ENCODE results near the gene CIAO1.
"Not testable (repeated sequence)": the region's sequence is repeated elsewhere in the genome, so short reads cannot be mapped to it uniquely, and the experiment has no call there.

Gene CIAO1

DNA sequence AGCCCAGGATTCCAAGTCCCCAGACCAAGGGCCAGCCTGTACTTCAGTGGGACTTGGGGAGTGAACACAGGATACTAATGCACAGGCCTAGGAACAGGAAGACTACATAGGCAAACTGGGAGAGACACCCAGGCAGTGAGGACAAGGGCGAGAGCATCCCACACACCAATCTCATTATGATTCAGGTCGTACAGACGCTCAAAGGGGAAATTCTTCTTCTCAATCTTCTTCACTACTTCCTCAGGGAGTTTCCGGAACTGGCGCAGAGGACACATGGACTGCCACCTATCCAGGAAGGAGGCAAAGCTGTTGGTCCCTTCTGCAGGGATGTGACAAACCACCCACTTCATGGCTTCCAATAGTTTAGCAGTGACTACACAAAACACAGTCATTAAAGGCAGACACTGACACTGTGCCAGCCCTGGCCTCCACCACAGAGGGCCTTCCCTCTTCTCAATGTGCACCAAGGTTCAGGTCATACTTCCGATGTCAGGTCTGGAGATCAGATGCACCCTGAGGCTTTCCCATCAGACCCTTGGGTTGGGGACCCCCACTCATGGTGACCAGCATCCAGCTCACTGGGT is 21.3 kb downstream of the CIAO1 start:
- no peak overlapping the region for H3K4me3 ChIP-seq (ENCODE audit: low read depth, low read length)
- no peak for DNase-seq
- no peaks in the 10 kb centered on the region for H3K27me3 ChIP-seq
- no peaks in the 10 kb centered on the region for H3K4me1 ChIP-seq
- no peaks in the 10 kb centered on the region for H3K9me3 ChIP-seq
- peaks cover 76% of the 10 kb centered on the region for H3K36me3 ChIP-seq
- TF ChIP-seq, protein P1, sequence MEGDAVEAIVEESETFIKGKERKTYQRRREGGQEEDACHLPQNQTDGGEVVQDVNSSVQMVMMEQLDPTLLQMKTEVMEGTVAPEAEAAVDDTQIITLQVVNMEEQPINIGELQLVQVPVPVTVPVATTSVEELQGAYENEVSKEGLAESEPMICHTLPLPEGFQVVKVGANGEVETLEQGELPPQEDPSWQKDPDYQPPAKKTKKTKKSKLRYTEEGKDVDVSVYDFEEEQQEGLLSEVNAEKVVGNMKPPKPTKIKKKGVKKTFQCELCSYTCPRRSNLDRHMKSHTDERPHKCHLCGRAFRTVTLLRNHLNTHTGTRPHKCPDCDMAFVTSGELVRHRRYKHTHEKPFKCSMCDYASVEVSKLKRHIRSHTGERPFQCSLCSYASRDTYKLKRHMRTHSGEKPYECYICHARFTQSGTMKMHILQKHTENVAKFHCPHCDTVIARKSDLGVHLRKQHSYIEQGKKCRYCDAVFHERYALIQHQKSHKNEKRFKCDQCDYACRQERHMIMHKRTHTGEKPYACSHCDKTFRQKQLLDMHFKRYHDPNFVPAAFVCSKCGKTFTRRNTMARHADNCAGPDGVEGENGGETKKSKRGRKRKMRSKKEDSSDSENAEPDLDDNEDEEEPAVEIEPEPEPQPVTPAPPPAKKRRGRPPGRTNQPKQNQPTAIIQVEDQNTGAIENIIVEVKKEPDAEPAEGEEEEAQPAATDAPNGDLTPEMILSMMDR (IDR thresholded peaks at IDR 0.05; ENCODE audit: low read depth, low read length) = no peak

DNA sequence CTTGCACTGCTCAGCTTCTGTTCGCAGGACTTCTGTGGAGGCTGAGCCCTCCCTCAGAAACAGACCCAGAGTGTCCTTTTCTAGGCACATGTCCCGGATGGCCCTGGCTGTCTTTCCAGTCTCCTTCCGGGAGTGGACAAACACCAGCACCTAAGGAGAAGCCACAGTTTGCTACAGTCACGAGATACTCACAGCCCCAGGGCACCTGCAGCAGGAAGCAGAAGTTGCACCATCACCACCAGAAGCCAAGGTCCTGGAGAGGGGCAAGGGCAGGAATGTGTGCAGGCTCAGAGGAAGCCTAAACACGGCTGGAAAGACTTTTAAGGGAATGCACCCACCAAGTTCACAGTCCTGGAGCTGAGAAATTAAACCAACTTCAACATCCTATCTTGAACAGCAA is 25.7 kb downstream of the CIAO1 start:
- Histone ChIP-seq H3K9me3 (no peaks in the 10 kb centered on the region), H3K27me3 (no peaks in the 10 kb centered on the region), H3K4me1 (no peaks in the 10 kb centered on the region), H3K36me3 (peaks cover 67% of the 10 kb centered on the region), H3K4me3 (ENCODE audit: low read depth, low read length) (no peak overlapping the region)
- DNase-seq = no peak
- TF ChIP-seq, protein P1 (IDR thresholded peaks at IDR 0.05; ENCODE audit: low read depth, low read length) = no peak

DNA sequence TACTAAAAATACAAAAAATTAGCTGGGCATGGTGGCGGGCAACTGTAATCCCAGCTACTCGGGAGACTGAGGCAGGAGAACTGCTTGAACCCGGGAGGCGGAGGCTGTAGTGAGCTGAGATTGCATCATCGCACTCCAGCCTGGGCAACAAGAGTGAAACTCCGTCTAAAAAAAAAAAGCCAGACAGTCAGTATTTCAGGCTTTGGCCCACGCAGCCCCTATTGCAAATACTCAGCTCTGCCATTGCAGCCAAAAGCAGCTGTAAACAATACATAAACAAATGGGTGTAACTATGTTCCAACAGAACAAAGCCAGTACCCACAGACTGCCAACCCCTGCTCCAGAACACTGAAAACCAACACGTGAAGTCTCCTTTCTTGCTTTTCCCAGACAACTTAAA is 28.2 kb downstream of the CIAO1 start:
- not testable (repeated sequence) for H3K27me3 ChIP-seq; H3K4me3 ChIP-seq (ENCODE audit: low read depth, low read length); H3K9me3 ChIP-seq; H3K4me1 ChIP-seq; DNase-seq
- H3K36me3 ChIP-seq = peaks cover 72% of the 10 kb centered on the region

DNA sequence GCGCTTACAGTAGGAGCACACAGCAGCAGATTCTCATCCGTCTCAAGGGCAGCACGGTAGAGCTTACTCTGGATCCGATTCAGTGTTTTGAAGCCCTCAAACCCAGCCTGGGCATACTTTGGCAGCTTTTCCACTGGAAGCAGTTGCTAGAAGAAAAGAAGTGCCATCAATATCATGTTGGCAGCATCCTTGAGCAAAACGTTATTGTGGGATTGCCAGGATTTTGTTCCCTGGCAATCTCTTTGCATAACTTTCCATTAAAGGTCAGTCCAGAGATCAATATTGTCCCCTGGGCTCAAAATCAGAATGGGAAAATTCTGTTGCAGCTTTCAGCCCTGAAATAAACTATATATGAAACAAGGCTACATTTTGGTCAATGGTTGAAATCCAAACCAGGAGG is 30.9 kb downstream of the CIAO1 start:
- no peaks in the 10 kb centered on the region for H3K4me1 ChIP-seq
- no peak for DNase-seq
- H3K27me3 ChIP-seq = no peaks in the 10 kb centered on the region
- peaks cover 67% of the 10 kb centered on the region for H3K36me3 ChIP-seq
- no peaks in the 10 kb centered on the region for H3K9me3 ChIP-seq
- TF ChIP-seq, protein P1 (IDR thresholded peaks at IDR 0.05; ENCODE audit: low read depth, low read length) = no peak
- no peak overlapping the region for H3K4me3 ChIP-seq (ENCODE audit: low read depth, low read length)

DNA sequence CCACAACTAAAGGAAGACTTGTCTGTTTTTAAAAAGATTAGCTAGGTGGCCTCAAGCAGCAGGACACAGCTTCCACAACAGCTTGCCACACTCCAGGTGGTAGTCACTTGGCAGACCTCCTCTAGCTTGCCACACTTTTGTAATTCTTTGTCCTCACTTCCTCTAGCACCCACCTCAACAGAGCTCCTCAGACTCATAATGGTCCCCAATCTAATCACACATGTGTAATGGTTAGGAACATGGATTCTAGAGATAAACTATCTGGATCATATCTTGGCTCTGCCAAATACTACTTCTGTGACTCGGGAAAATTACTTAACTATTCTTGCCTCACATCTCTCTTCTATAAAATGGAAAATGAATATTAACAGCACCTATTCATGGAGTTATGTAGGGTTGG is 35.8 kb downstream of the CIAO1 start:
- Histone ChIP-seq H3K36me3 (peaks cover 56% of the 10 kb centered on the region), H3K27me3 (no peaks in the 10 kb centered on the region), H3K9me3 (no peaks in the 10 kb centered on the region), H3K4me3 (ENCODE audit: low read depth, low read length) (no peak overlapping the region), H3K4me1 (no peaks in the 10 kb centered on the region; the same call in 1 of the 2 replicates)
- DNase-seq = no peak
- TF ChIP-seq, protein P1 (IDR thresholded peaks at IDR 0.05; ENCODE audit: low read depth, low read length) = no peak

DNA sequence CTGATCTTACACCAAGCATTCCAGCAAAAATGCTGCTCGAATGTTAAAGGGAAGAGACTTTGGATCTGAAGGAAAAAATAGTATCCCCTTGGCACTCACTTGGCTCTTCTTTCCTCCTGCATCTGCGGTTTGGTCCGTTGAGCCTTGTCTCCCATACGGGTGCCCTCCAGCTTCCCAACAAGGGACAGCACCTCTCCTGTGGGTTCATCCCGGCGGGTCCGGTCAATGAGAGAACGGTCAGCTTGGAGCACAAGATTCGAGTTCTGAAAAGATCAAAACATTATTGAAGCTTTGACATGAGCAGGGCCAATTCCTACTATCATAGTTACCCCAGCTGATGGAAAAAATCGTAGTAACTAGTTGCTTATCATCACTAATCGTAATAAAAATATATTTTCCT is 38.6 kb downstream of the CIAO1 start:
- Histone ChIP-seq H3K36me3 (peaks cover 35% of the 10 kb centered on the region), H3K4me3 (ENCODE audit: low read depth, low read length) (peak overlapping the region; percentile 97), H3K4me1 (no peaks in the 10 kb centered on the region; the same call in 1 of the 2 replicates), H3K9me3 (no peaks in the 10 kb centered on the region), H3K27me3 (no peaks in the 10 kb centered on the region)
- DNase-seq = no peak
- TF ChIP-seq, protein P1 (IDR thresholded peaks at IDR 0.05; ENCODE audit: low read depth, low read length) = no peak

Measured in BE2C (cell line).